ENCODE results near the gene MERTK.

MERTK gene

DNA sequence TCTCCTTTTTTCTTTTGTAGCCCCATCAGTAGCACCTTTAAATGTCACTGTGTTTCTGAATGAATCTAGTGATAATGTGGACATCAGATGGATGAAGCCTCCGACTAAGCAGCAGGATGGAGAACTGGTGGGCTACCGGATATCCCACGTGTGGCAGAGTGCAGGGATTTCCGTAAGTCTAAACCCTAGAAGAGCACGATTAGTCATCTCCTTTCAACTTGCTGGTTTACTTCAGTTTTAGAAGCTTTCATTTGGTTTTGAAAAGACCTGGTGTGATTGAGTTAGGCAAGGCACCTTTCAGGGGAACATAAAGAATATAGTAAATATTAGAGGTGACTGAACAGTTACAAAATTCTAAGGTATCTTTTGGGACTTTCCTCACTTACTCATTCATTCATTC, 84.4 kb downstream of the MERTK start:
- no peak for DNase-seq

DNA sequence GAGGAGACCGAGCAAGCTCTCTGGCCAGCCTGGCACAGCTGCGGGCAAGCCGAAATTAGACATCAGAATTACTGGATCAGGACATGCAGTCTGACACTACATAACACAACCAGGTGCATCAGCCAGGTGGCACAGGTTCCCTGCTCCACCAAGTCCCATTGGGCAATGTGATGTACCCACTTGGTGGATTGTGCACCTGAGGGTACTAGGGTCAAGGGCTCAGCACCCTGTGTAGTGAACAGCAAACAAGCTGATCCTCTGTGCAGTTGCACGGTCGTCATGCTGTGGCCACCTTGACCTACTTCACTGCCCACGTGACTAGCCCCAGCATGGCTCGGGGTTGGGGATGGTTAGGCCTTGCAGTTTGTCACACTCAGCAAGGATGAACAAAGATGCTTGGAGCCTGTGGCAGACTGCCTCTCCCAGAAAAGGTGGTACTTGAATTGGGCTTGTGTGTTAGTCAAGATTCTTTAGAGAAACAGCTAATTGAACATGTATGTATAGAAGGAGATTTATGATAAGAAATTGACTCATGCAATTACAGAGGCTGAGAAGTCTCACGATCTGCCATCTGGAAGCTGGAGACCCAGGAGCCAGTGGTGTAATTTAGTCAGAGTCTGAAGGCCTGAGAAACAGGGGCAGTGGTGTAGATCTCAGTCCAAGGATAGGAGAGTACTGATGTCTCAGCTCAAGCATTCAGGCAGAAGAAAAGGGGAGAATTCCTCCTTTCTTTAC, 85.2 kb downstream of the MERTK start:
- no peak for DNase-seq

DNA sequence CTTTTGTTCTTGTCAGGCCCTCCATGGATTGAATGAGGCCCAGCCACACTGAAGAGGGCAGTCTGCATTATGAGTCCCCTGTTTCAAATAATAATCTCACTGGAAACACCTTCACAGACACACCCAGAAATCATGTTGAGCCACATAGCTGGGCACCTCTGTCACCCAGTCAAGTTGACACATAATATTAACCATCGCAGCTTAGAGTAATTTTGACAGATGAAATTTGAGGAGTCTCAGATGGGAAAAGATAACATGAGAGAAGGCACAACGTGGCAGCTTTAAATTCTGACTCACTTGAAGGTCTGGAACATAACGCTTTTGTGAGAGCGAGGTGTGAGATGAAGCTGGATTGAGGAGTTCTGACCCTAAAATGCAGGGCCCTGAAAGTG, 85.8 kb downstream of the MERTK start:
- DNase-seq: no peak

DNA sequence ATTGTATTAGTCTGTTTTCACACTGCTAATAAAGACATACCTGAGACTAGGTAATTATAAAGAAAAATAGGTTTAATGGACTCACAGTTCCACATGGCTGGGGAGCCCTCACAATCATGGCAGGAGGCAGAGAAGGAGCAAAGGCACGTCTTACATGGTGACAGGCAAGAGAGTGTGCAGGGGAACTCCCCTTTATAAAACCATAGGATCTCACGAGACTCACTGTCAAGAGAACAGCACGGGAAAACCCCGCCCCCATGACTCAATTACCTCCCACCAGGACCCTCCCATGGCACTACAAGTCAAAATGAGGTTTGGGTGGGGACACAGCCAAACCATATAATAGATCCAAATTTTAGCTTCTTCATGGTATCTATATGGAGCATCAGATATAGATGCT, 87.1 kb downstream of the MERTK start:
- DNase-seq: no peak

DNA sequence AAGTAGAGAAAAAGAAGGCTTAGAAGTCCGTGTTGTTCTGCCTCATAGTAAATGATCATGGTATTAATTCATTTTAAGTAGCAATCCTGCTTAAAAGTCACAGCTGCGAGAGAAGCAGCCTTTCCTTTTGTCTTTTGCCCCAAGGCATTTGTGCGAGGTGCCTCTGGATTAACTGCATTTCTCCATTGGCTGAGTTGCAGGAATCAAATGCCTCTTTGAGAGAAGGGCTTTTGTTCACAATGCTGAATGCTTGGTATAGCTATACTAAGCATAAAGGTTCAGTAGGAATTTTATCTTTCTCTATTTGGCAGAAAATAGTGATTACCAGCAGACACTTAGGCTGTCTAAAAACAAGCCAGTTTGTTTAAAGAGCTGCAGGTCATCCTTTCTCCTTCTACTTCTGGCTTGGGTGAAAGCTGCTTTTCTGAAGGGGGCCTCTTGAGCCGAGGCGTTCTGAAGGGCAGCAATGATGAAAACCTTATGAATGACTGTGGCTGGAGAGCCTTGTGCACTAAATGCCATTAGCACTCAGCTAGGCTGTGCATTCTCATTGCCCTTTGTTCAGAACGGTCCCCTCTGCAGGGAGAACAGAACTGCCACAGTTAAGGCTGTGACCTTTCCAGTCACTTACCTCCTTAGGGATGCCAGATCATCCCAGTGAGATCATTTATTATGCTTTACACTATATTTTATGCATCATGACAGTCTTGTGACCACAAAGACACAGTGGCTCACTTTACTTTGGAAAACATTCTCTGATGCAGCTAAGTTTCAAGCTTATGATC, 87.9 kb downstream of the MERTK start:
- no peak for DNase-seq

DNA sequence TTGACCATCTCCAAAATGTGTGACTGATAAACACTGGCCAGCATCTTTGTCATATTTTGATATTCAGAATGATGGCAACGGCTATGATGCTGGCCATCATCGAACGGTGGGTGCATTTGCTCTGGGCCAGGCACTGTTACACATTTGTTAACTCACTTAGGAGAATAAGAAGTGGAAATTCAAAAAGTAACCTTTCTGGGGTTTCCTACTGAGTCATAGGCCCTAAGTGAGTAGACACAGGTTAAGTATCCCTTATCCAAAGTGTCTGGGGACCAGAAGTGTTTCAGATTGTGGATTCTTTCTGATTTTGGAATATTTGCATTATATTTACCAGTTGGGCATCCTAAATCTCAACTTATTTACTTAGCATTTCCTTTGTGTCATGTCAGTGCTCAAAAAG, 92.0 kb downstream of the MERTK start:
- DNase-seq: no peak

DNA sequence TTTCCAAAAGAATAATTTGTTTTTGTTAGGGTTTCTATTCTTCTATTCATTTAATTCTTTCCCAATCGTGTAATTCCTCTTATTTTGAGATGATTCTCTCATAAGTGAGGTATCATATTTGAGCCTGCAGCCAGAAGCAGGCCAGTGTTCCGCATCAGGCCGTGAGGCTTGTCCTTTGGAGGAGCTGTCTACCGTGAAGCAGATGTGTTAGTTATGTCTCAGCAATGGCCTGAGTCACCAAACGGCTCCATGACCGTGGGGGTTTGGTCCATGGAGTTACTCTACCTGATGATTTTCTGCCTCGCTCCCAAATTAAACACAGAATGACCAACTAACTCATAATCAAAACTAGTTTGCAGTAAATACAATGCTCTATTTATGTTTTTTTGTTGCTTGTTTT, 92.4 kb downstream of the MERTK start:
- no peak for DNase-seq

DNA sequence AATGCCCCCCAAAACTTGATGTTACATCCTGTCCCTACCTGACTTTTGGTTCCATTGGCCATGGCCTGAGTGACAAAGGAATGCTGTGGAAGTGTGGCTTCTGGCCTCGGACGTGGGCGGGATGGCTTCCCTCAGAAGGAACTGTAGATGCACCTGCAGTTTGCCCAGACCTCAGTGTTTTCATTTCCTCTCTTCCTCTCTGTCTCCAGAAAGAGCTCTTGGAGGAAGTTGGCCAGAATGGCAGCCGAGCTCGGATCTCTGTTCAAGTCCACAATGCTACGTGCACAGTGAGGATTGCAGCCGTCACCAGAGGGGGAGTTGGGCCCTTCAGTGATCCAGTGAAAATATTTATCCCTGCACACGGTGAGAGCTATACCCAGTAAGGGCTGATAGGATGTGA, 95.6 kb downstream of the MERTK start:
- no peak for DNase-seq

DNA sequence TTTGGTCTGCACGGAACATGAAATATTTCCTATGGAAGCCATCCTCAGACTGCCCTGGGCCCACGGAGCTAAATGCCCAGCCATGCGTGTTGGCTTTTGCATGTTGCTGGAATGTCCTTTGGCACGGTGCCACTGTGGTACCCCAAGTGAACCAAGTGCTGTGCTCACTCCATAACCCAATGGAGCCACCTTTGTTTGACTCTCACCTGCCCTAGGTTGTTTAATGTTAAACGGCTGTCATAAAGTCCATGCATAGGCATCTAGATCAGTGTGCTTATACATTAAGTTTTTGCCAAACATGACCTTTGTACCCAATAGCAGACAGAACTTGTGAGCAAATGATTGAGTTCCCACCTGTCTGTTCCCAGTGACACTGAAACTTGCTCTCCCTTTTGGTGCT, 96.7 kb downstream of the MERTK start:
- DNase-seq: no peak

DNA sequence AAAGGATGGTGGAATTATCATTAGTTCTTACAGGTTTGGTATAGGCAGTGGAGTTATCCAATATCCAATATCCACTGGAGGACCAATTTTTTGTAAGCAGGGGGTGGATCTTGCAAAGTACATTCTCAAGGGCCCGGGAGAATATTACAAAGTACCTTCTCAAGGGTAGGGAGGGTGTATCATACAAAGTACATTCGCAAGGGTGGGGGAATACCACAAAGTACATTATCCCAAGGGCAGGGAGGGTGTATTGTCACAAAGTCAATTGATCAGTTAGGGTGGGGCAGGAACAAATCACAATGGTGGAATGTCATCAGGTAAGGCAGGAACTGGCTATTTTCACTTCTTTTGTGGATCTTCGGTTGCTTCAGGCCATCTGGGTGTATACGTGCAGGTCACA, 101.4 kb downstream of the MERTK start:
- DNase-seq: no peak

DNA sequence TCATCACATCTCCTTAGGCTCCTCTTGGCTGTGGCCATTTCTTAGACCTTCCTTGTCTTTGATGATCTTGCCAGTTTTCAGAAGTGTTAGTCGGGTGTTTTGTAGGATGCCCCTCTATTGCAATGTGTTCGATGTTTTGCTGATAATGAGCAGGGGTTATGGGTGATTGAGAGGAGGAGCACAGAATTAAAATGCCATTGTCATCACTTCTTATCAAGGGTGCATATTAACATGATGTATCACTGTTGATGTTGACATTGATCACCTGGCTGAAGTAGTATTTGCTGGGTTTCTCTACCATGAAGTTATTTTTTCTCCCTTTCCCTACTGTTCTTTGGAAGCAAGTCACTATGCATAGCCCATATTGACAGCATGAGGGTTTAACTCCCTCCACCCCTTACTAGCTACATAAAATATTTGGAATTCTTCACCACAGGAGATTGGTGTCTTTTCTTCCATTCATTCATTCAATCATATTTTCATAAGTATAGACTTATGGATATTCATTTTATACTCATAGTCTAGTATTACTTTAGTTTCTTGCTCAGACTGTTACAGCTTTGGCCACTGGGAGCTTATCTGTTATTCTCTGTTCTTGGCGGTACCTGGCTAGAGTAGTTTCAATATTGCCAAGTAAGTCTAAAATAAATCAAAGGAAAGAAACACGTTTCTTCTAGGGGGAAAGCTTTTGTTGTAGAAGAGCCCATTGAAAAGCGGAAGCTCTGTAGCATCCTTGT, 102.2 kb downstream of the MERTK start:
- DNase-seq: no peak

DNA sequence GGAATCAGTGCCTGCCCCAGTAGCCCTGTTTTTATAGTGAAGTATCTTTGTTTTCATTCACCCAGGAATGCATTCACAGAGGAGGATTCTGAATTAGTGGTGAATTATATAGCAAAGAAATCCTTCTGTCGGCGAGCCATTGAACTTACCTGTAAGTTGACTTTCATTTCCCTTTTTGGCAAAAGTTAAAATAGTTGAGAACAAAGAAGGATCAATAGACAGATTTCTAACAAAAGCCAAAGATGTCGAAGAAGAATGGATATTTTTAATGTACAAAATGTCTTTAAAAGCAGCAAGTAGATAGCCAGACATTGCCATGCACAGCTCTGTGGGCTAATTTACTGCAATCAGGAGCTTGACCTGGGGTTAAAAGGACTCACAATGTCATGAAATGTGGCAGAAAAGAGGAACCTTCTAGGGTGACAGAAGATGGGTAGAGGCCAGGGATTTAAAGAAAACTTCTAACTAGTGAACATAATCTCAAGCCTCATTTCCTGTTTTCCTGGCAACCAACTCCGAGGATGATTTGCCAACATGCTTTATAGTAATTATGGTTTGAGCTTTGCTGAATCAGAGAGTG, 102.8 kb downstream of the MERTK start:
- no peak for DNase-seq

DNA sequence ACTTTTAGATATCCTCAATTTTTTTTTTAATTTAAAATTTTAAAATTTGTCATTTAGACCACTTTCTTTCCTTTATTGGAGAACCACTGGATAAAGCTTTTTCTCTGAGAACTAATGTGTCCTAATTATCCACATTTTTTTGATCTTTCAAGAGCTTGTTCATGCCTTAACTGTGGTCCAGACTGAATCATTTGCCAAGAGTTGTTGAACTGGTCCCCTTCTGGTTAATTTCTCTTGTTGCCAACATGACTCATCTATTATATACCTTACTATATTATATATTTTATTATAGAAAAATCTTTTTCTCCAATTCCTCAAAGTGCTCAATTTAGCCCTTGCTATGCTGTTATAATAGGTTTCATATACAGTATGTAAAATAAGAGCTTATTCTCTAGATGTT, 103.5 kb downstream of the MERTK start:
- no peak for DNase-seq

DNA sequence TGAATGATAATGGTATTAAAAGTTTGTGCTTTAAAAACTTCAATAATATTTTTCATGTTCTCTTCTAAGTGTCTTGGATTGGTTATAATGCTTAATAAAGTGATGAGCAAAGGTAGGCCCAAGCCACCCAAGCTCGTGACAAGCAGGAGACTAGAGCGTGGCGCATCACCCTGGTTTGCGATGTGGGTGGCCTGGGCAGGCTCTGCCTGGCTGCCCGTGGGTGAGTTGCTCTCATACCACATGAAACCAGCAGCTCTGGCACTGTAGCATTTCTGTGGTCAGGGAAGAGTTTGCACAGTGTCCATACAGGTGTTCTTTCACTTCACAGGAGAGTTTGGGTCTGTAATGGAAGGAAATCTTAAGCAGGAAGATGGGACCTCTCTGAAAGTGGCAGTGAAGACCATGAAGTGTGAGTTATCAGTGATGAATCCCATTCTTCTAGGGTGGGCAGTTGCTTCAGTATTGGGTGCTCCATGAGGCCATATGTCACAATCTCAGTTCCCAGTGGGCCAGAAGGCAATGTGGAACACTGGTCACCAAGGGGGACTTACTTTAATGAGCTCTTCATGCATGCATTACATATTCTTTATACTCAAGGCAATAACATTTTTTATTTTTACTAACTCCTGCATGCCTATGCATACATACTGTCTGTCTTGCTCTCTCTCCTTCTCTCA, 105.3 kb downstream of the MERTK start:
- no peak for DNase-seq

DNA sequence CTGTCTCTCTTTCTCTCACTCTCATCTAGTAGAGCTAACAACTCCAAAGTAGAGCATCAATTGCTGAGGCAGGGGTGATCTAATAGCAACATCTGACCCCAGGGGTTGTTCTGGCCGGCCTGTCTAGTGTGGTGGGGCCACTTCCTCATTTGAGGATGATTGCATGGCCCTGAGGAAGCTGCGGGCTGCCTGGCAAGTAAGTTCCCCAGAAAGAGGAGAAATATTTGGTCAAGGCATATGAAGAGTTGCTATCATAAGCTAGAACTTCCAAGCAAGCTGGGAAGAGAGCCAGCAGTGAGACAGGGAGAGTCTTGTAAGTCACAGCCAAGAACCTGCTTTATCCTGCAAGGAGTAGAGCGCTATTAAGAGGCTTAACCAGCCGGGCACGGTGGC, 105.8 kb downstream of the MERTK start:
- DNase-seq: no peak

DNA sequence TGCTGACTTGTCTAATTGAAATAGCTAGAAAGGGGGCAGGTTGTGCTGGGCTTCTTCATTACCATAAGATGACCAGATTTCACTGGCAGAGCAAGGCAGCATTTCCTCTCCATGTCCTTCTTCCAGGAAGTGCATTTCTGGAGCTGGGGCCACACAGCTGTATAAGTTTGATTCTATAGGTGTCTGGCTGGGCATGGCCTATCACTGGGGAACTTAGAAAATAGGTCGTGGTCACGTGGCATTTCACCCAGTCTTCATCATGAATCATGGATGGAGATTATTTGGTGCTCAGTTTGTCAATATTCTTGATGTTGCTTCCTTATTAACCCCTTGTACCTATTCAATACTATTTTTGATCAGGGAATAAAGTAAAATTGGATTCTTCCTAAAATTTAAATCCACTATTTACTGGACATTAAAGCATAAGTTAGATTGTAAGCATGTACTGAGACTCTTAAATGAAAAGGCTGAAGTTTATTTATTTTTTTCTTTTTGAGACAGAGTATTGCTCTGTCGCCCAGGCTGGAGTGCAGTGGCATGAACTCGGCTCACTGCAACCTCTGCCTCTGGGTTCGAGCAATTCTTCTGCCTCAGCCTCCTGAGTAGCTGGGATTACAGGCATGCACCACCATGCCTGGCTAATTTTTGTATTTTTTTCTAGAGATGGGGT, 107.1 kb downstream of the MERTK start:
- no peak for DNase-seq

DNA sequence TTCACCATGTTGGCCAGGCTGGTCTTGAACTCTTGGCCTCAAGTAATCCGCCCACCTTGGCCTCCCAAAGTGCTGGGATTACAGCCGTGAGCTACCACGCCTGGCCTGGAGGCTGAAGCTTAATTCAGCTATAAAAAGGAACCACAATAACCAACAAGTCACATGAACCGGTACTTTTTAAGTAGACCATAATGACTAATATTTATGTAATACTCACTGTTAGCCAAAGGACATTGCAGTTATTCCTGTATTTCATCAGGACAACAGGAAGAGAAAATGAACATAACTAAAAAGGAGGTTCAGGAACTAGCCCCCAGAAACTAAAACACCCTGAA, 107.6 kb downstream of the MERTK start:
- DNase-seq: no peak

DNA sequence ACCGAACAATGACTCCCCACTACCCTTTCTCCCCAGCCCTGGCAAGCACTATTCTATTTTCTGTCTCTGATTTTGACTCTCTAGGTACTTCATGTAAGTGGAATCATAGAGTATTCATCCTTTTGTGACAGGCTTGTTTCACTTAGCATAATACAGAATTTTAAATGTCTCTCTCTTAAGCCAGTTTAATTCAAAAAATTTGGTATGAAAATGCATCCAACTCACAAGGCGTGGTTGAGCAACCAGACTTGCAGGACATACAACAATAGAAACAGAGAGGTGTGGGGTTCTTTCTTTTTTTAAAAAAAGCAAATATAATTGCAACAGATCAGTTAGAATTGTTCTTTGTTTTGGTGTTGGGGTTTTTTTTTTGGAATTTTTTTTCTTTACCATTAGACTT, 109.1 kb downstream of the MERTK start:
- no peak for DNase-seq

DNA sequence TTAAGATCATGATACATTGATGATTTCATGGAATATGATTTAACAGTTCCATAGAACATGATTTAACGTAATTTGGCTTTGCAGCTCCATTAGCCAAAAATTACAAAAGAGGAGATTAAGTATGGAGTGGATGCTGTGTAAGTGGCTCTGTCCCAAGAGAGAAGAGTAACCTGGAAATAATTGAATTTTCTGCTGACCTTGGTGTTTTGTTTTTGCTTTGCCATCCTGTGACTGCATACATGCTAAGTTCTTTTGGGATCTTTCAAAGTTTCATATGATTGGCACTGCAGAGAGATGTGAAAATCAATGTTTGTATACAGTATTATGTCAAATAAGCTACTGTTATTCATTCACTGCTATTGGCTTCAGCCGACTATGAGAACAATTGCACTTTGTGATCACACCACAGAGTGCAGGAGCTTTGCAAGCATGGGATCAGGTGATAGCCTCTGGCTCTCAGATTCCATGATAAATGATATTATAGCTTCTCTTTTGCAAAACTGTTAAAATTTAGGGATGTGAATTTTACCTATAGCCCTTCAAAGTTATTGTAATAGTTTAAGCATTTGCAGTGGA, 110.6 kb downstream of the MERTK start:
- DNase-seq: no peak

DNA sequence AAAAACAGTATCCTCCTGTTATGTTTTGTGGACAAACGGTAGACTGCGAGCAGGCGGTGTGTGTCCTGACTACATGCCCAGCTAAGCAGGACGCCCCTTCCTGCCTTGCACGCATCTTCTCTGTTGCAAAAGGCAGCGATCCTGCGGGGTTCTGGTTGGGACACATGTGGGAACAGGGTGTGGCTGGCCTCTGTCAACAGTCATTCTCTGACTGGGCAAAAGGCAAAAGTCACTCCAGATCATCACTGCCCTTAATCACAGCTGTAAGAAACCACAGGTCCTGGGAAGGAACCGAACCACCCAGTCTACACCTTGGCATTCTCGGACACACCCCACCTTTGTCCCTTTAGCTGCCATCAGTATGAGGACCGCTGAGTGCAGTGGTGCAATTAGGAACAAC, 112.3 kb downstream of the MERTK start:
- no peak for DNase-seq

DNA sequence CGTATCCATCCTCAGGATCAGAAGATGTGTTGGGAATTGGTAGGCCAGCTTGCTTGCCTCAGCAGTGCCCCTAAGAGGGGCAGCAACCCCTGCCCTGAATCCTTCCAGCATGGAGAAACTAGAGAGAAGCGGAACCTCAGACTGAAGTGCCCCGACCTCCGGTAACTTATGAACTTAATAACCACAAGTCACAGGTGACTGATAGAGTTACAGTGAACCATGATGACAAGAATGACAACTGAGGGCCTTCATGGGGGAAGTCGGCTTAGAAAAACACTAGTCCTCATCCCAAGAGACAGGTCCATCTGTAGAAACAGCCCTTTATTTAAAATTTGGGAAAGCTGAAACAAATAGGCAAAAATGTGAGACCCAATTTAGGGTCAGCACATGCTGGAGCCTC, 114.1 kb downstream of the MERTK start:
- no peak for DNase-seq

DNA sequence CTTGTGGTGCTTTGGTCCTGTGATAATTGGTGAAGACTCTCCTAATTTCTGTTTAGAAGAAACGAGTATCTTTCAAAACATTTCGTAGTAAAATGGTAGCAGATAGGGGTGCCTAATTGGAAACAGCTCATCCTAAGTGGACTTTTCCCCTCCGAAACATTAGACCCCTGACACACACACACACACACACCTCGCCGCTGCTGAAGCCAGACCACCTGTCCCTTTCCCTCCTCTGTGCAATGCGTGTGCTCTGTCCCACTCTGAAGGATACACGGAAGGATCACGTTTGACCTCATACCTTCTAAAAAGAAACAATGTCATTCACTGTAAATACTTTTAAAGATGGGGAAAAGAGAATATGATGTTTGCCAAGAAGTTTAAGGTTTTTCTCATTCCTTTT, 120.4 kb downstream of the MERTK start:
- no peak for DNase-seq
